Fibroblast of villous mesenchyme (primary cell): ENCODE data around the gene AKAP13. TPM values are rescaled to one million over a fixed set of nuclear protein-coding genes. Genes with fewer than 3 reads are reported as not detected.

Source experiments
- DNase-seq: peaks from one replicate; pipeline ENCODE4 v3.0.0-alpha.2; 2010; ENCODE audit warnings: low read depth
- H3K4me3 ChIP-seq: 2 replicates; pipeline ENCODE4 v1.5.1; 2011; ENCODE audit warnings: low read depth, mild to moderate bottlenecking, low read length
- CTCF ChIP-seq: IDR thresholded peaks from 2 replicates; pipeline ENCODE4 v1.5.1; 2012; ENCODE audit warnings: low read depth, mild to moderate bottlenecking, low read length; ENCODE audit not compliant: insufficient read depth
- total RNA-seq: library from RNA; depleted of rRNA; stranded (reverse); fragments of >200 nt; gene quantifications from 2 replicates; pipeline ENCODE4 v1.2.3, GENCODE V29; 2012

AKAP13 gene
- total RNA-seq, 1 donor = 164 TPM

DNA sequence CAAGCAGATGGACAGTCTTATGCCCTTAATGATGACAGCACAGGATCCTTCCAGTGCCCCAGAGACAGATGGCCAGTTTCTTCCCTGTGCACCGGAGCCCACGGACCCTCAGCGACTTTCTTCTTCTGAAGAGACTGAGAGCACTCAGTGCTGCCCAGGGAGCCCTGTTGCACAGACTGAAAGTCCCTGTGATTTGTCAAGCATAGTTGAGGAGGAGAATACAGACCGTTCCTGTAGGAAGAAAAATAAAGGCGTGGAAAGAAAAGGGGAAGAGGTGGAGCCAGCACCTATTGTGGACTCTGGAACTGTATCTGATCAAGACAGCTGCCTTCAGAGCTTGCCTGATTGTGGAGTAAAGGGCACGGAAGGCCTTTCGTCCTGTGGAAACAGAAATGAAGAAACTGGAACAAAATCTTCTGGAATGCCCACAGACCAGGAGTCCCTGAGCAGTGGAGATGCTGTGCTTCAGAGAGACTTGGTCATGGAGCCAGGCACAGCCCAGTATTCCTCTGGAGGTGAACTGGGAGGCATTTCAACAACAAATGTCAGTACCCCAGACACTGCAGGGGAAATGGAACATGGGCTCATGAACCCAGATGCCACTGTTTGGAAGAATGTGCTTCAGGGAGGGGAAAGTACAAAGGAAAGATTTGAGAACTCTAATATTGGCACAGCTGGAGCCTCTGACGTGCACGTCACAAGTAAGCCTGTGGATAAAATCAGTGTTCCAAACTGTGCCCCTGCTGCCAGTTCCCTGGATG is 198.7 kb downstream of the AKAP13 start:
- DNase-seq = no peak
- TF ChIP-seq CTCF = no peak
- no peak overlapping the region for H3K4me3 ChIP-seq

- TF ChIP-seq CTCF = no peak
- H3K4me3 ChIP-seq = no peak overlapping the region
- no peak for DNase-seq
Measured at GRCh38 chr15:85579957-85580694, 199.7 kb downstream of the AKAP13 start.

DNA sequence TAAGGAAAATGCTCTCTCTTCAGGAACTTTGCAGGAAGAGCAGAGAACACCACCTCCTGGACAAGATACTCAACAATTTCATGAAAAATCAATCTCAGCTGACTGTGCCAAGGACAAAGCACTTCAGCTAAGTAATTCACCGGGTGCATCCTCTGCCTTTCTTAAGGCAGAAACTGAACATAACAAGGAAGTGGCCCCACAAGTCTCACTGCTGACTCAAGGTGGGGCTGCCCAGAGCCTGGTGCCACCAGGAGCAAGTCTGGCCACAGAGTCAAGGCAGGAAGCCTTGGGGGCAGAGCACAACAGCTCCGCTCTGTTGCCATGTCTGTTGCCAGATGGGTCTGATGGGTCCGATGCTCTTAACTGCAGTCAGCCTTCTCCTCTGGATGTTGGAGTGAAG is 200.5 kb downstream of the AKAP13 start:
- no peak for TF ChIP-seq CTCF
- H3K4me3 ChIP-seq = no peak overlapping the region
- no peak for DNase-seq

DNA sequence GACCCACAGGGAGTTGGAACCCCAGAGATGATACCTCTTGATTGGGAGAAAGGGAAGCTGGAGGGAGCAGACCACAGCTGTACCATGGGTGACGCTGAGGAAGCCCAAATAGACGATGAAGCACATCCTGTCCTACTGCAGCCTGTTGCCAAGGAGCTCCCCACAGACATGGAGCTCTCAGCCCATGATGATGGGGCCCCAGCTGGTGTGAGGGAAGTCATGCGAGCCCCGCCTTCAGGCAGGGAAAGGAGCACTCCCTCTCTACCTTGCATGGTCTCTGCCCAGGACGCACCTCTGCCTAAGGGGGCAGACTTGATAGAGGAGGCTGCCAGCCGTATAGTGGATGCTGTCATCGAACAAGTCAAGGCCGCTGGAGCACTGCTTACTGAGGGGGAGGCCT is 201.1 kb downstream of the AKAP13 start:
- DNase-seq = no peak
- no peak for TF ChIP-seq CTCF
- no peak overlapping the region for H3K4me3 ChIP-seq

- TF ChIP-seq CTCF = no peak
- peak; percentile 85 for DNase-seq
- peak overlapping the region; percentile 19 for H3K4me3 ChIP-seq
Measured at GRCh38 chr15:85582131-85583079, 202.0 kb downstream of the AKAP13 start.

DNA sequence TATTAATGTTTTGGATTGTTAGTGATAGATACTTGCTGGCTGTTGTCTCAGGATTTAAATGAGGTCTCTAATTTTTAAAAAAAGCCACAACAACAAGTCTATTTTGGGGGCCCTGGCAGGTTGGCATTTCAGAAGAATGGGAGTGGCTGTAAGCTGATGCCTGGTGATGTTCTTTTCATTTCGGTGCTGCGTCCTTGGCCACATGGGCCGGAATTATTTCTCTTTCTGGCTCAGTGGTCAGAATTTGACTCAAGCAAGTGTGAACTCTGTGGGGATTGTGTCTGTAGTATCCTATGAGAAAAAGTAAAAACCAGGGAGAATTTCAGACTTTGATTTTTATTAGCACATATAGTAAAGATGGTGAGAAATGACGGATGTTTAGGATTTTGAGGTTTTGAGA is 203.0 kb downstream of the AKAP13 start:
- no peak for DNase-seq

More for the DNA sequence above, 203.0 kb downstream of the AKAP13 start:
- TF ChIP-seq CTCF = no peak
- peak overlapping the region; percentile 19 for H3K4me3 ChIP-seq
